NCI-H1105 treated with DMSO at 0.1 percent for 48 hours (cell line): ENCODE results near the gene MED16.

Experiments
- DNase-seq: peaks from one replicate; lab custom pipeline; 2025; lab: John Stamatoyannopoulos, UW

MED16 gene

GRCh38 chr19:928471-929202, 35.6 kb upstream of the MED16 start:
- DNase-seq = no peak

GRCh38 chr19:927780-928401, 34.9 kb upstream of the MED16 start:
- DNase-seq = no peak

DNA sequence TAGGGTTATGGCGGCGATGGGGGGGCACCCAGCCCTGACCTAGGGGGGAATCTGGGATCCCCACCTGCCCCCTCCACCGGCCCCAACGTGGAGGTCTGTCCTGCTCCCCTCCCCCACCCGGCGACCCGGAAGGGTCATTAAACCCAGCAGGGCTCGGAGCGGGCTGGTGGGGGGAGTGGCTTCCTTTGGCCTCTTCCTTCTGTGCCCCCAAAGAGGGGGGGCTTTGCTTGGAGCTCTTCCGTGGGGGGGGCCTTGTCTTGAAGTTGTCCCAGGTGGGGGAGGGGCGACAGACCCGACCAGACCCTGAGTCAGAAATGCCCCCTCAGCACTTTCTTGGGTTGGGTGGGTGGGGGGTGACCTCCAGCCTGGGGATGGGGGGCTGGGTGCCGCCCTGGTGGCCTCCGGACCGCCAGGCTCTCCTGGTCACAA, 34.4 kb upstream of the MED16 start:
- no peak for DNase-seq

GRCh38 chr19:926589-927350, 33.8 kb upstream of the MED16 start:
- no peak for DNase-seq

GRCh38 chr19:926323-926588, 33.3 kb upstream of the MED16 start:
- no peak for DNase-seq

- DNase-seq = peak; percentile 79
These were observed 32.7 kb upstream of the MED16 start, which contains the start of gene ARID3A for GRCh38 chr19:925526-926322. TSS of gene ARID3A (plus strand) at chr19:926035. CDS start at chr19:929529, 3,494 bp downstream.

DNA sequence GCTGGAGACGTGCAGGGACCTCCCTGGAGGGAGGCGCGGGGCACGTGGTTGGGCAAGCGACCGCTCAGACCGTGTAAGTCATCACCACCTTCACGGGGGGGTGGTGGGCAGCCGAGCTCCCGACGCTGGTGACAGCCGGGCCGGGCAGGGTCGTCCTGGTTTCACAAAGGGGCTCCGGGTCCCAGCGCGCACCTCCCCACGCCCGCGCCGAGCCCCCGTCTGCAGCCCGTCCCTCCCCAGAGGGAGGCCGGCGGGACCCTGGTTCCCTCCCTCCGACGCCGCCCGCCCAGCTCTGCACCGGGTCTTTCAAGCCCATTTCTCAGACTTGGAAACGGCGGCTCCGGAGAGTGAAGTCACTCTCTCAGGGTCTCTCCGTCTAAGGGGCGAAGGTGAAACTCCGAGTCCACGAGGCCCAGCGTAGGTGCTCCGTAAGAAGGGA, 32.1 kb upstream of the MED16 start:
- DNase-seq = no peak

GRCh38 chr19:924553-925086, 31.6 kb upstream of the MED16 start:
- DNase-seq = no peak

DNA sequence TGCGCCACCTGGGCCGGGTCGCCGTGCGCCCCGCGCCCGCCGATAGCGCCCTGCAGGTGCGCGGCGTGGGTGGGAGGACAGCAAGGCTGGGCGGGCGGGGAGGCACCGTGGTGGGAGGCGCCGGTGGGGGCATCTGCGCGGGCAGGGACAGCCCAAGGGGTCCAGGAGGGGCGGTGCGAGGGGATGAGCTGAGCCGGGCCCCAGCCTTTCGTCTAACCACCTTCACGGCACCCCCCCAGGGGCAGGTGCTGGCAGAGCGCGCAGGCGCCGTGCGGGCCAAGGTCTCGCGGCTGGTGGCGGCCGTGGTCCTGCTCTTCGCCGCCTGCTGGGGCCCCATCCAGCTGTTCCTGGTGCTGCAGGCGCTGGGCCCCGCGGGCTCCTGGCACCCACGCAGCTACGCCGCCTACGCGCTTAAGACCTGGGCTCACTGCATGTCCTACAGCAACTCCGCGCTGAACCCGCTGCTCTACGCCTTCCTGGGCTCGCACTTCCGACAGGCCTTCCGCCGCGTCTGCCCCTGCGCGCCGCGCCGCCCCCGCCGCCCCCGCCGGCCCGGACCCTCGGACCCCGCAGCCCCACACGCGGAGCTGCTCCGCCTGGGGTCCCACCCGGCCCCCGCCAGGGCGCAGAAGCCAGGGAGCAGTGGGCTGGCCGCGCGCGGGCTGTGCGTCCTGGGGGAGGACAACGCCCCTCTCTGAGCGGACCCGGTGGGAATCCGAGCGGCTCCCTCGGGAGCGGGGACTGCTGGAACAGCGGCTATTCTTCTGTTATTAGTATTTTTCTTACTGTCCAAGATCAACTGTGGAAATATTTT, 27.3 kb upstream of the MED16 start:
- peak; percentile 80 for DNase-seq

DNA sequence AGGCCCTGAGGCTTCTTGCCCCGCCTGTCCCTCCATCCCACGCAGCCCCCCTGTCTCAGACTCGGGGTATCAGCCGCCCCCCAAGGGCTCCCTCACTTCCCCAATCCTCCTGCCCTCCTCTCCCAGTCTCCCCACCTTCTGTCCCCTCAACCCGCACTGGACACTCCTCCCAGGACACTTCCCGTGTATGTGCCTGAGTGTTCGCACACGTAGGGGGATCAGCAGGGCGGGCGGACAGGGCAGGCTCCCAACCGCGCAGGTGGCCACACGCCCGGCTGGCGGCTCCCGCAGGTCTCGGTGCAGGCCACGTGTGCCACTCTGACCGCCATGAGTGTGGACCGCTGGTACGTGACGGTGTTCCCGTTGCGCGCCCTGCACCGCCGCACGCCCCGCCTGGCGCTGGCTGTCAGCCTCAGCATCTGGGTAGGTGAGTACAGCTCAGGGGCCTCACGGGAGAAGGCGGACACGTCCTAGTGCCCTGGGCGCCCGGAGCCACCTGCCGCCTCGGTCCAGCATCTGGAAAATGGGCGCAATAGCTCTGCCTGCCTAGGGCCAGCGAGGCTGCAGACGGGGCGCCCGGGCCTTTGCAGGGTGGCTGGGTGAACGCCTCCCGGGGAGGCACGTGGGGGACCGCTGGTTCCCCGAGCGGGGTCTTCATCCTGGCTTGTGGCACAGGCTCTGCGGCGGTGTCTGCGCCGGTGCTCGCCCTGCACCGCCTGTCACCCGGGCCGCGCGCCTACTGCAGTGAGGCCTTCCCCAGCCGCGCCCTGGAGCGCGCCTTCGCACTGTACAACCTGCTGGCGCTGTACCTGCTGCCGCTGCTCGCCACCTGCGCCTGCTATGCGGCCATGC, 26.4 kb upstream of the MED16 start:
- DNase-seq = peak; percentile 75

GRCh38 chr19:918481-919198, 25.7 kb upstream of the MED16 start:
- DNase-seq = peak; percentile 28

DNA sequence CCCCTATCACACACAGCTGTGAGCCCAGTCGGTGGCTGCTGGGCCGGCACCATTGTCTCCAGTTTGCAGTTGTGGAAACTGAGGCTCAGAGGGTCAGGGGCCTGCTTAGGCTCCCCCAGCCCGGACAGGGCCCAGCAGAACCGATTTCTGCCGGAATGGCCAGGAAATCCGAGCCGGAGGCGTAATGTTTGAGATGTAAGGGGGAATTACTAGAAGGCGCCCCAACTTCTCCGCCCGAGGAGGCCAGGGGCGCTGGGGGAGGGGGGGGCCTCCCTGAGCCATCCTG, 25.1 kb upstream of the MED16 start:
- DNase-seq = no peak

GRCh38 chr19:917323-918151, 24.6 kb upstream of the MED16 start, which contains the start of gene KISS1R:
TSS of gene KISS1R (plus strand) at chr19:917333. CDS start at chr19:917503, 170 bp downstream.
- DNase-seq = peak; percentile 24

DNA sequence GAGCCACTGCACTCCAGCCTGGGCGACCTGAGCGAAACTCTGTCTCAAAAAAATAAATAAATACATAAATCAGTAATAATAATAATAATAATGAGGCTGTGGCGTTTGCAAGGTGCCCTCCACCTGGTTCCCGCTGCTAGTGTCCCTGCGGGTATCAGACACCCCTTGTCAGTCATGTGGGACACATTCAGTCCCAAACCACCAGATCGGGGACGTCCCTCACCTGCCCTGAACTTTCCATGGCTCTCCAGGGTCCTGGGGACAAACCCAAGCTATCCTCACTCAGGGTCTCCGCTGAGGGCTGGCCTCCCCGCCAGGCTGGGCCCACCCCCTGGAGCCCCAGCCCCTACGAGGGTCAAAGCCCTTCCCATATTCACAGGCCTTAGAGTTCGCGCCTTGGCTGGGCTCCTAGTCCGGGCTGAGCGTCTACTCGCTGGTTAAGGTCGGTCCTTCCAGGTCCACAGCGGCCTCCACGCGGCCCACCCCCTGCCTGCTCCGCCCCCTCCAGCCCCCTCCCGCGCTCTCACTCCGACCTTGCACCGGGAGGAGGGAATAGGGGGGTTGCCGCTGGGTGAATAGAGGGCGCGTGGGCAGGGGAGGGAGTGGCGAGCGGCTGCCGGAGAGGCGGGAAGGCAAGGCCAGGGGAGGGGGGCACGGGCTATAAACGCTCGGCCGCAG, 23.8 kb upstream of the MED16 start:
- no peak for DNase-seq

- peak; percentile 34 for DNase-seq
These were observed 20.2 kb upstream of the MED16 start, which contains the start of gene R3HDM4 for GRCh38 chr19:913080-913748. TSS of gene R3HDM4 (minus strand) at chr19:913219. CDS start at chr19:913157, 62 bp downstream.

GRCh38 chr19:912181-913079, 19.4 kb upstream of the MED16 start:
- DNase-seq = no peak
